Activated CD4-positive, CD25-positive, alpha-beta regulatory T cell (primary cell): Measurements from ENCODE around the gene DNAI1.
"Not testable (repeated sequence)": the region's sequence is repeated elsewhere in the genome, so short reads cannot be mapped to it uniquely, and the experiment has no call there.

ENCODE experiments used
- DNase-seq, 4 experiments: peaks; one replicate each; lab custom pipeline; 2025; lab: John Stamatoyannopoulos, UW

The DNAI1 gene

GRCh38 chr9:34458013-34458958 is at the start of gene DNAI1, which contains the start of gene FAM219A:
DNAI1 (plus strand) TSS chr9:34458805; CDS start chr9:34459006, 201 bp downstream.
FAM219A (minus strand) TSS chr9:34458570; CDS start chr9:34458263, 307 bp downstream.
- DNase-seq = peak; percentile 95 to 99 (median 98)

DNA sequence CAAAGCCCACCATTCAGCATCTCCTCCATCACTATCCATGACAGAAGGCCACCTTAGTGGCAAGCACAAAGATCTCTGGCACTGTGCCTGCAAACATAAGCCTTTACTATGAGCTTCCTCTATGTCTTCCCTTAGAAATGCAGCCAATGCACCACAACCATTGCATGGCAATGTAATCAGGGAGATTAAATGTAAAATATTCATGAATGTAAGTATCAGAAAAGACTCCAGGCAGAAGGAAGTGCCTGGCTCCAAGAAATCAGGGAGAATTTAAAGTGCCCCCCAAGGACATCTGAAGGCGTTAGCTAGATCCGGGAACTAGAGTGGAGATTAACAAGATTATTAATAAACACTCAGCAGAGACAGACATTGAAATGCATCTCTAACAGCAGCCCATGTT is 49.5 kb upstream of the DNAI1 start:
- no peak for DNase-seq

DNA sequence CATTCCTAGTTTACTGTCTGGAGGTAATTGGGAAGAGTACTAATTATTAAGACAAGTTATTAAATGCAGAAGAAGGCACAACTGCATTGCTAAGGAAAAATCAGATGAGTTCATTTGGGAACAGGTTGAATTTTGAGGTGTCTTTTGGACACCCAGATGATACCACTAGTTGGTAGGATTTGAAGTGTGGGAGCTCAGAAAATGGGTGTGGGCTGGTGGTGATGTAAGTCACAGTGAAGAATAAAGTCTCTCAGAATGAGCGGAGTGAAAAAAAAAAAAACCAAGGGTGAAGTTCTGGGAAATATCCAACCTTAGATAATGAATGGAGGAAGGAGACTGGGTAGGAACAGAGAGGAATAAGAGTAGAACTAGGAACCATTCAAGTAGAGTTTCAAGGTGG is 46.3 kb upstream of the DNAI1 start:
- DNase-seq = no peak

- peak in 2 of 4 experiments; percentile 3 to 7 for DNase-seq
Measured at GRCh38 chr9:34413231-34413852, 45.3 kb upstream of the DNAI1 start.

GRCh38 chr9:34417734-34418133 is 40.9 kb upstream of the DNAI1 start:
- no peak for DNase-seq

GRCh38 chr9:34419716-34420504 is 38.7 kb upstream of the DNAI1 start:
- no peak for DNase-seq

GRCh38 chr9:34426347-34427074 is 32.1 kb upstream of the DNAI1 start:
- DNase-seq = no peak

DNA sequence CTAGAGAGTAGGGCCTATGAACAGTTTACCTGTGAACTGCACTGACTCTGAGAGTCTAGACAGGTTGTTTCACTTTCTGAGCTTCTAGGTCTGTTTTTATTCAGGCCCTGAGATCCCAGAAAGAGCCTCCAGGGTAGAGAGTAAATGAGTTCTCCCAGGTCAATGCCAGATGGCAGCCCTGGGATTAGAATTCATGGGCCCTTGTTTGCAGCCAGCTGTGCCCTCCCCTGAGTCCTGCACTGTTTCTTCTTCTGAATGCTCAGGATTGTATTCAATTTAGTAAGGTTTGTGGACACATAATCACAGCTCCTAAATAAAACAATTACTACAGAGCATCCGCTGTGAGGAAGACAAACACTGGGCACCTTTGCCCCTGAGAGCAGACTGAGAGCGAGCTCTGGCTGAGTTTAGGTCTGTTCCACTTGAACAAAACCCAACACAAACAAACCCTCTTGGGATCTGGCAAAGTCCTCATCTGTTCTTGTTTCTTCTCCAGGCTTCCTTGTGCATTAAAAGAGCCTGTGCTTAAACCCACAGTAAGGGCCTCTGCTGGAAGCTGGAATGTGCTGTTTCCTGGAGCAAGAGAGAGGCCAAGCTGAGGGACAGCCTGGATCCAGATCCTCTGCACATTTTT is 30.2 kb upstream of the DNAI1 start:
- DNase-seq = no peak

DNA sequence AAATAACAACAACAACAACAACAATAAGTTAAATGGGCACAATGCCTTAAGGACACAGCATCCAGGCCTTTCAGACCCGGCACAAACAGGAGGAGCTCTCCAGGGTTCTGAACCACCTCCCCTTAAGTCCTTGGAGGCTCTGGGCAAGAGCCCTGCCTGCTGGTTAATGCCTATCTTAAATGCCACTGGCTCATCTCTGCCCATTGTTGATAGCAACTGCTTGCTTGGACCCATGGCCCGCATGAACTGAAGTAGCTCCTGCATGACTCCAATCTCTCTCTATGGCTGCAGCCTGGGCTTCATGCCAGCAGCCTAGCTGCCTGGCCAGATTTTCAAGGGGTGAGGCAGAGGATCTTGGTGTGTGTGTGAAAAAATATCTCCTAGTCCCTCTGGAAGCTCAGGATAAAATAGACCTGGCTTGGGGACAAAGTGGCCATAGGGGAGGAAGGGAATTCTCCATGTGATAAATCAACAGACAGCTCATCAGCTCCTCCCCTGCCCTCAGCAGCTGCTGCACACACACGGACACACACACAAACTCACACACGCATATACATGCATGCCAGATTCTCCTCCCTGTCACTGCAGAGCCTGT is 27.7 kb upstream of the DNAI1 start:
- DNase-seq = no peak

GRCh38 chr9:34431667-34432066 is 26.9 kb upstream of the DNAI1 start:
- DNase-seq = no peak

DNA sequence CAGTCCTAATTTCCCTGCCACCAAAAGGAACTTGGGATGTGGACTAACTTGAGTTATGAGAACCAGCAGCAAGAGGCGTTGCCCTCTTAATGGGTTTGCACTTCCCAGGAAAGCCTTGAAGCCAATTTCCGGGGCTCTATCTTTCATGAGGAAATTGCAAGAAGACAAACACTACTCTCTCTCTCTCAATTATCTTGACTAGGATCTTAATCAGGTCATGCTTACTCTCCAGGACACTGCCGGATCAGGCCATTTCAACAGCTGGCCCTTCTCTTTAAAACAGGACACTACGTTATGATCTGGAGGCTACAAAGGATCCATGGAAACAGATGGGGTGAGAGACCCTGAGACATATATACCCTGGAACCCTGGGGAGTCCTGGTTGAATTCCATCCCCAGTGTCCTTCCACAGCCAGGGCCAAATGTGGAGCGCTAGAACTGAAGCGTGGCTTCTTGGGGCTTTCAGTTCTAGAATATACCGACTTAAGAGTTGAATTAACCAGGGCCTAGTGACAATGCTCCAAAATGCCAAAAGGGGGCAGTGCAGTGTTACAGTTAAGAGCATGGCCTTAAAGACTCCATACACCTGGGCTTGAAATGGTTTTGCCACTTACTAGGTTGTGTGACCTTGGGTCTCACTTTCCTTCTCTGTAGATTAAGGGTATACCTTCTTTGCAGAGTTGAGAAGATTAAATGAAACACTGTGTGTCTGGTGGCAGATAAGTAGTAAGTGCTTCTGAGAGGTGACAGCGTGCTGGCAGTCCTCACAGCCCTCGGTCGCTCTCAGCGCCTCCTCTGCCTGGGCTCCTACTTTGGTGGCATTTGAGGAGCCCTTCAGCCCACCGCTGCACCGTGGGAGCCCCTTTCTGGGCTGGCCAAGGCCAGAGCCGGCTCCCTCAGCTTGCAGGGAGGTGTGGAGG is 21.3 kb upstream of the DNAI1 start:
- peak; percentile 14 to 31 (median 16) for DNase-seq

GRCh38 chr9:34437926-34438307 is 20.7 kb upstream of the DNAI1 start:
- not testable (repeated sequence) for DNase-seq

DNA sequence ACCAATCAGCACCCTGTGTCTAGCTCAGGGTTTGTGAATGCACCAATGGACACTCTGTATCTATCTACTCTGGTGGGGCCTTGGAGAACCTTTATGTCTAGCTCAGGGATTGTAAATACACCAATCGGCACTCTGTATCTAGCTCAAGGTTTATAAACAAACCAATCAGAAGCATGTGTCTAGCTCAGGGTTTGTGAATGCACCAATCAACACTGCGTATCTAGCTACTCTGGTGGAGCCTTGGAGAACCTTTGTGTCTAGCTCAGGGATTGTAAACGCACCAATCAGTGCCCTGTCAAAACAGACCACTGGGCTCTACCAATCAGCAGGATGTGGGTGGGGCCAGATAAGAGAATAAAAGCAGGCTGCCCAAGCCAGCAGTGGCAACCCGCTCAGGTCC is 20.1 kb upstream of the DNAI1 start:
- DNase-seq = not testable (repeated sequence)

DNA sequence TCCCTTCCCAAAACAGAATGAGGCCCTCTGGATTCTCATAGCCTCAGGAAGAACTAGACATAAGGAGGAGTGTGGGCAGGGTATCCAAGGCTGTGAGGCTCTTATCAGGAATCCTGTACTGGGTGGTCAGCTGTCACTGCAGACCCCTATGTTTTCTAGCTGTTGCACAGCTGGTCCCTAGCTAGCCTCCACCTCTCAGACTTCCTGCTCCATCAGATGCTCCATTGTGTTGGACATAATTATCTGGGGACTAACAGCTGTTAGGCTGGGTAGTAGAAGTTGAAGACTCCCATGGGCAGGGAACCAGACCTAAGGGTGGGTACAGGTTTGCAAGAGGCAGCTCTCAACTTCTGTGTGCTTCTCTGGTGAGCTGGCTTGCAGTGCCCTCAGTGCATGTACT is 18.6 kb upstream of the DNAI1 start:
- DNase-seq = no peak

DNA sequence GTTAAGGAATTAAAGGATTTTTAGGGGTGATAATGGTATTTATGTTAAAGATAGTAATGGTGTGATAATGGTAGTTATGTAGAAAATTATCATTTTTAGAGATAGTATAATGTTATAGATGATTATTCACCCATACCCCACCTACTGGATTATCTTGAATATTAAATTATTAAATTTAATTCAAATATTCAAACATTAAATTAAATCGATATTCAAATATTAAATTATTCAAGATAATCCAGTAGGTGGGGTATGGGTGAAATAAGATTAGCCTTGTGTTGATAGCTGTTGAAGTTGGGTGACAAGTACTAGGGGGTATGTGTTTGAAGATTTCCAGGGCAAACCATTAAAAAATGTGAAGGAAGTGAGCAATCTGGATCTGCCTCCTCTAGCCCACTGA is 15.8 kb upstream of the DNAI1 start:
- DNase-seq = no peak

DNA sequence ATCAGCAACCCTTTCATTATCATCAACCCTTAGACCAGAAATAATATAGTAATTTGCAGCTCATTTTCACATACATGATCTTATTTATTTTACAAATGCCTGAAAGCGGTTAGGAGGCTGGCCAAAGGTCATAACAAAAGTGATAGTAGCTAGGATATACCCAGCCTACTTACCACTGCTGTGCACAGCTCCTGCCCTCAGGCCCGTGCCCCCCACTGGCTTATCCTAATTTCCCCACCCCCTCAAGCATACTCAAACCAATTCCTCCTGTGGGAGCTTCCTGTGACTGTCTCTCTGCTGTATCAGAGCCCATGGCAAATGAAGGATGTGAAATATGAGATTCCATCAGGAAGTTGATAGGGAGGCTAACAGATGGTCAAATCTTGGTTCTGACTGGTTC is 15.1 kb upstream of the DNAI1 start:
- DNase-seq = no peak

GRCh38 chr9:34443976-34444375 is 14.6 kb upstream of the DNAI1 start:
- DNase-seq = no peak

- no peak for DNase-seq
Measured at GRCh38 chr9:34446468-34446891, 12.1 kb upstream of the DNAI1 start.

DNA sequence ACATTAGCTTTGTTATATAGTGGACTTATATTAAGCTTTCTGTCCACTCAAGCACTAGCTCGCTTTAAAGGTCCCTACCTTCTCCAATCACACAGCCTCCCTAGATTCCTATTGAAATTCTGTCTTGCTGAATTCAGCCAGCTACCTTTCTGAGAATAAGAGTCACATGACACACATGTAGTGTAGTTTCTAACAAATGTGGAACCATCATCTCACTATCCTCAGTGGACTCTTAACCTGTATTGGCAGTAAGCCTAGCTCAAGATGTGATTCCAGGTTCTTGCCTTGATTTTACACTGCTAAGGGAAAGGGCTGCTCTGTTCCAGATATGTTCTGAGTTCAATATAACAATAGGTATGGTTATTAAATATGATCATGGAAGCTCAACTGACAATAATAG is 11.7 kb upstream of the DNAI1 start:
- DNase-seq = no peak

DNA sequence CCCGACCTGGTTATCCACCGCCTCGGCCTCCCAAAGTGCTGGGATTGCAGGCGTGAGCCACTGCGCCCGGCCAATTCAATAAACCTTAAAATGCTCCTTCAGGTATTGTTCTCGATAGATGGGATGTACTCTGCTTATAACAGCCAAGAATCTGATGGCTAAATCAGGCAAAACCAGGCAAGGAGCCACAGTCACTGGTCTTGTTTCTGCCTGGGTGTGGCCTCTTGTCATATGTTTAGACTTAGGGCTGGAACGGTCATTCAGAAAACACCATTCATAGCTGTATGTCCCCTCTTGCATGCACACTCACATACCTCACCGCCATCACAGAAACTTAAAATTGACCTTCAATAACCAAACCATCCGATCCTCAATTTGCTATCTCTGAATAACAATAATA is 8.0 kb upstream of the DNAI1 start:
- DNase-seq = no peak
